A673 (cell line): Measurements from ENCODE around the gene KDM4B.
"Not testable (repeated sequence)": the region's sequence is repeated elsewhere in the genome, so short reads cannot be mapped to it uniquely, and the experiment has no call there.

Experiments used
- CTCF ChIP-seq: fragments of 300-800, 200-600 bp; sonication (generic); conservative IDR thresholded peaks from 2 replicates; pipeline ENCODE4 v1.5.1; 2017; ENCODE audit warnings: low read depth, mild to moderate bottlenecking, antibody characterized with exemption, low read length, moderate library complexity, mixed read lengths
- EZH2 ChIP-seq: fragments of 200-600 bp; sonication (generic); IDR thresholded peaks from 2 replicates; pipeline ENCODE4 v1.6.1; 2017; ENCODE audit warnings: borderline replicate concordance, low read depth, mild to moderate bottlenecking, mixed read lengths, antibody characterized with exemption, low read length; ENCODE audit not compliant: poor library complexity, severe bottlenecking

GRCh38 chr19:4938461-4938860 is 30.5 kb upstream of the KDM4B start:
- not testable (repeated sequence) for TF ChIP-seq CTCF, EZH2
